IMR-90 (cell line): ENCODE measurements around the gene EXOC3L2. TPM values are rescaled to one million over a fixed set of nuclear protein-coding genes. Genes with fewer than 3 reads are reported as not detected.

Source experiments
- ATAC-seq: fragments of 200-7000 bp; cut with Tn5 transposase; 2 replicates; pipeline ENCODE4 v1.9.1; 2020; ENCODE audit warnings: low read depth, mild to moderate bottlenecking, moderate library complexity
- BruUV-seq: library from RNA; stranded (reverse); fragments of 400-500 nt; replicated peaks from 2 replicates; lab custom pipeline; 2021; lab: Mats Ljungman, UMichigan
- CTCF ChIA-PET: fragments of 300-600 bp; formaldehyde crosslinking; extraction: SDS; loops from one replicate; lab custom pipeline; 2021; ENCODE audit warnings: antibody characterized with exemption; lab: Yijun Ruan, JAX
- POLR2A ChIA-PET: fragments of 300-600 bp; sonication (Branson Sonifier 250); formaldehyde crosslinking; loops from one replicate; lab custom pipeline; 2022; ENCODE audit warnings: antibody characterized with exemption; ENCODE audit not compliant: unreplicated experiment; lab: Charles Lee
- DNase-seq: peaks from one replicate; pipeline ENCODE4 v3.0.0; 2013
- H2AFZ ChIP-seq: replicated peaks from 2 replicates; pipeline ENCODE3; 2013; ENCODE audit warnings: low read length, mild to moderate bottlenecking; ENCODE audit not compliant: poor library complexity
- H2AK5ac ChIP-seq: 2 replicates; pipeline ENCODE4 v1.6.1; 2013; ENCODE audit warnings: low read depth, low read length, inconsistent platforms
- H2AK9ac ChIP-seq: replicated peaks from 2 replicates; pipeline ENCODE3; 2013; ENCODE audit warnings: mild to moderate bottlenecking, low read depth, low read length, moderate library complexity; ENCODE audit not compliant: poor library complexity
- H2BK120ac ChIP-seq: 2 replicates; pipeline ENCODE4 v1.6.1; 2013; ENCODE audit warnings: low read depth, low read length, inconsistent platforms
- H2BK15ac ChIP-seq: 3 replicates; pipeline ENCODE4 v1.6.1; 2013; ENCODE audit warnings: low read depth, low read length, inconsistent platforms
- H2BK20ac ChIP-seq: 2 replicates; pipeline ENCODE4 v1.6.1; 2013; ENCODE audit warnings: low read depth, mild to moderate bottlenecking, inconsistent platforms, low read length, moderate library complexity
- H2BK5ac ChIP-seq: 2 replicates; pipeline ENCODE4 v1.6.1; 2013; ENCODE audit warnings: mild to moderate bottlenecking, low read depth, low read length, inconsistent platforms; ENCODE audit not compliant: poor library complexity, severe bottlenecking
- H3K14ac ChIP-seq: replicated peaks from 2 replicates; pipeline ENCODE4 v1.6.1; 2013; ENCODE audit warnings: low read depth, low read length, inconsistent platforms
- H3K18ac ChIP-seq: 2 replicates; pipeline ENCODE4 v1.6.1; 2013; ENCODE audit warnings: low read depth, low read length, control low read depth
- H3K23ac ChIP-seq: 2 replicates; pipeline ENCODE4 v1.6.1; 2013; ENCODE audit warnings: low read depth, low read length, inconsistent platforms
- H3K27ac ChIP-seq: 2 replicates; pipeline ENCODE4 v1.5.1; 2013; ENCODE audit warnings: mild to moderate bottlenecking, control low read depth, low read length; ENCODE audit not compliant: insufficient read depth
- H3K27me3 ChIP-seq: 2 replicates; pipeline ENCODE4 v1.6.1; 2013; ENCODE audit warnings: low read length; ENCODE audit not compliant: control insufficient read depth, insufficient read depth
- H3K36me3 ChIP-seq: 2 replicates; pipeline ENCODE4 v1.6.1; 2013; ENCODE audit warnings: low read length, mixed read lengths; ENCODE audit not compliant: control insufficient read depth, insufficient read depth
- H3K4ac ChIP-seq: 2 replicates; pipeline ENCODE4 v1.6.1; 2013; ENCODE audit warnings: low read depth, low read length, inconsistent platforms
- H3K4me1 ChIP-seq: 2 replicates; pipeline ENCODE4 v1.6.1; 2013; ENCODE audit warnings: low read length, mixed read lengths; ENCODE audit not compliant: control insufficient read depth, insufficient read depth
- H3K4me2 ChIP-seq: 2 replicates; pipeline ENCODE4 v1.6.1; 2013; ENCODE audit warnings: low read depth, mild to moderate bottlenecking, control low read depth, low read length, moderate library complexity
- H3K4me3 ChIP-seq: 2 replicates; pipeline ENCODE4 v1.5.1; 2013; ENCODE audit warnings: low read depth, mild to moderate bottlenecking, control low read depth, low read length, moderate library complexity; ENCODE audit not compliant: insufficient read depth
- H3K56ac ChIP-seq: 2 replicates; pipeline ENCODE4 v1.6.1; 2013; ENCODE audit warnings: low read length, inconsistent platforms; ENCODE audit not compliant: insufficient read depth; ENCODE audit errors: extremely low read depth
- H3K79me1 ChIP-seq, 2 experiments: 2 replicates each; pipeline ENCODE4 v1.6.1; 2013; ENCODE audit warnings: low read length in 2 of 2, inconsistent platforms in 1 of 2, low read depth in 1 of 2
- H3K9ac ChIP-seq: 2 replicates; pipeline ENCODE4 v1.6.1; 2013; ENCODE audit warnings: low read depth, low read length, control low read depth
- H3K9me1 ChIP-seq: 2 replicates; pipeline ENCODE4 v1.6.1; 2013; ENCODE audit warnings: low read length, inconsistent platforms; ENCODE audit not compliant: insufficient read depth
- H3K9me3 ChIP-seq: 2 replicates; pipeline ENCODE4 v1.6.1; 2013; ENCODE audit warnings: low read length; ENCODE audit not compliant: control insufficient read depth, insufficient read depth
- H4K20me1 ChIP-seq: 2 replicates; pipeline ENCODE4 v1.6.1; 2013; ENCODE audit warnings: low read length, inconsistent platforms; ENCODE audit not compliant: insufficient read depth
- H4K5ac ChIP-seq: 2 replicates; pipeline ENCODE4 v1.6.1; 2013; ENCODE audit warnings: mild to moderate bottlenecking, low read depth, low read length, control low read depth
- H4K8ac ChIP-seq, 2 experiments: 2 replicates each; pipeline ENCODE4 v1.6.1; 2013; ENCODE audit warnings: low read depth in 2 of 2, low read length in 2 of 2, control low read depth in 1 of 2, inconsistent platforms in 1 of 2
- H4K91ac ChIP-seq: 2 replicates; pipeline ENCODE4 v1.6.1; 2013; ENCODE audit warnings: low read depth, low read length, inconsistent platforms; ENCODE audit not compliant: insufficient read depth
- BHLHE40 ChIP-seq: fragments of 150-350 bp; IDR thresholded peaks from 2 replicates; pipeline ENCODE4 v1.6.1; 2016; ENCODE audit warnings: mild to moderate bottlenecking, low read depth, low read length
- FOS ChIP-seq: fragments of 150-350 bp; IDR thresholded peaks from 2 replicates; pipeline ENCODE4 v1.6.1; 2016; ENCODE audit warnings: low read depth, low read length
- RCOR1 ChIP-seq: IDR thresholded peaks from 2 replicates; pipeline ENCODE4 v1.6.1; 2012; ENCODE audit warnings: mild to moderate bottlenecking, low read length, improper control_type of control experiment; ENCODE audit not compliant: insufficient replicate concordance
- WGBS, 2 experiments: methylation state at CpG; one replicate each; pipeline versions ENCODE4 v1.1.5 to v1.1.7; 2013; ENCODE audit warnings: missing lambda C conversion rate in 2 of 2; ENCODE audit not compliant: insufficient read length in 1 of 2; ENCODE audit errors: extremely low coverage in 2 of 2; 5-methylcytosine and 5-hydroxymethylcytosine counted together
- dilution Hi-C: fragments of 300-500 bp; cut with HindIII; formaldehyde crosslinking; loops from one replicate; pipeline ENCODE4 v1.14.3; 2018; ENCODE audit warnings: low sequenced_read_pairs; ENCODE audit not compliant: unreplicated experiment
- in situ Hi-C: fragments of 300-500 bp; cut with MboI; formaldehyde crosslinking; loops from 3 replicates; pipeline ENCODE4 v1.14.3; 2019; ENCODE audit warnings: low sequenced_read_pairs, inconsistent platforms, mixed read lengths
- intact Hi-C: fragments of 100-400 bp; cut with micrococcal nuclease; formaldehyde crosslinking; loops from 2 replicates; pipeline ENCODE4 v1.10.0; 2022
- polyA plus RNA-seq, 3 experiments: library from polyadenylated mRNA; depleted of rRNA; stranded (reverse); fragments of >200 nt; gene quantifications; 2 replicates each; pipeline ENCODE4 v1.2.3, GENCODE V29; 2012; ENCODE audit warnings: low replicate concordance in 1 of 3
- total RNA-seq: library from RNA; depleted of rRNA; stranded (reverse); fragments of >200 nt; gene quantifications from 2 replicates; pipeline ENCODE4 v1.2.3, GENCODE V29; 2012

EXOC3L2 gene
- total and polyA plus RNA-seq, 2 of the 4 experiments (the other 2 are of a cell fraction) = 0.03 TPM; not detected in 1

DNA sequence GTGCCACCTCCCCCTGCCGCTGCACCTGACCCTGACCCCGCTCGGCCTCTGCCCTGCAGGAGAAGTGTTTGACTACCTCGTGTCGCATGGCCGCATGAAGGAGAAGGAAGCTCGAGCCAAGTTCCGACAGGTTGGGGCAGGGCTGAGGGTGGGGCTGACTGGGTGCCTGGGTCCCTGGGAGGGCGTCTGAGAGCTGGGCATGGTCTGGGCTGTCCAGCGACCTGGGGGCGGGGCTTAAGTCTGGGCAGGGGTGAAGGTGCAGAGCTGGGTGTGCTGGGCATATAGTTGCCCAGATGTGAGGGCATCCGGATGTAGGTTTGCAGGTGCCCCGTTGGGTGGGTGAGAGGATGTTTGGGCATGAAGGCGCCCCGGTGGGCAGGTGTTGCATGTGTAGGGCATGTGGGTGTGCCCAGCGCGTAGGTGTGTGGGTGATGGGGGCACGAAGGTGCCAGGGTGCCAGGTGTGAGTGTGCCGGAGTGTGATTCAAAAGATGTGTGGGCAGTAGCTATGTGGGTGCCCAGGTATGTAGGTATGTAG, 19.6 kb upstream of the EXOC3L2 start:
- 92% methylated on average over 11 of the region's 19 CpGs; no CpG with 5 or more reads in 1 of the 2 experiments for WGBS, 2 experiments
- Histone ChIP-seq H3K23ac (no peak overlapping the region), H3K4me3 (no peak overlapping the region), H2AK5ac (no peak overlapping the region), H3K27me3 (no peaks in the 10 kb centered on the region), H2BK5ac (no peak overlapping the region), H2AFZ (no peak overlapping the region), H2AK9ac (no peak overlapping the region), H2BK20ac (no peak overlapping the region), H4K91ac (no peak overlapping the region), H3K79me1 (peaks cover 15 to 18% of the 10 kb centered on the region in 2 experiments), H4K8ac (no peak overlapping the region), H3K14ac (no peak overlapping the region), H3K56ac (no peak overlapping the region), H3K9me3 (no peaks in the 10 kb centered on the region), H2BK15ac (no peak overlapping the region), H3K4me2 (no peak overlapping the region), H3K4ac (no peak overlapping the region), H4K20me1 (peaks cover 13% of the 10 kb centered on the region; the same call in 1 of the 2 replicates), H4K5ac (no peak overlapping the region), H2BK120ac (no peak overlapping the region), H3K9ac (no peak overlapping the region), H3K36me3 (peaks cover 42% of the 10 kb centered on the region), H3K9me1 (0 out of 2 replicates have a peak, but pooled peaks cover 7% of the 10 kb centered on the region), H3K18ac (no peak overlapping the region), H3K27ac (no peak overlapping the region), H3K4me1 (no peaks in the 10 kb centered on the region)
- no TSS peak for BruUV-seq
- POLR2A ChIA-PET = no interaction called here
- no peak for ATAC-seq
- in situ Hi-C loops = no loop called here
- no peak for DNase-seq
- TF ChIP-seq RCOR1 (no peak), FOS (no peak), BHLHE40 (no peak)
- dilution Hi-C loops = no loop called here
- CTCF ChIA-PET = no interaction called here
- intact Hi-C loops = no loop called here
